ENCODE results near the gene MAP4K2.
"Not testable (repeated sequence)": the region's sequence is repeated elsewhere in the genome, so short reads cannot be mapped to it uniquely, and the experiment has no call there.

The MAP4K2 gene

DNA sequence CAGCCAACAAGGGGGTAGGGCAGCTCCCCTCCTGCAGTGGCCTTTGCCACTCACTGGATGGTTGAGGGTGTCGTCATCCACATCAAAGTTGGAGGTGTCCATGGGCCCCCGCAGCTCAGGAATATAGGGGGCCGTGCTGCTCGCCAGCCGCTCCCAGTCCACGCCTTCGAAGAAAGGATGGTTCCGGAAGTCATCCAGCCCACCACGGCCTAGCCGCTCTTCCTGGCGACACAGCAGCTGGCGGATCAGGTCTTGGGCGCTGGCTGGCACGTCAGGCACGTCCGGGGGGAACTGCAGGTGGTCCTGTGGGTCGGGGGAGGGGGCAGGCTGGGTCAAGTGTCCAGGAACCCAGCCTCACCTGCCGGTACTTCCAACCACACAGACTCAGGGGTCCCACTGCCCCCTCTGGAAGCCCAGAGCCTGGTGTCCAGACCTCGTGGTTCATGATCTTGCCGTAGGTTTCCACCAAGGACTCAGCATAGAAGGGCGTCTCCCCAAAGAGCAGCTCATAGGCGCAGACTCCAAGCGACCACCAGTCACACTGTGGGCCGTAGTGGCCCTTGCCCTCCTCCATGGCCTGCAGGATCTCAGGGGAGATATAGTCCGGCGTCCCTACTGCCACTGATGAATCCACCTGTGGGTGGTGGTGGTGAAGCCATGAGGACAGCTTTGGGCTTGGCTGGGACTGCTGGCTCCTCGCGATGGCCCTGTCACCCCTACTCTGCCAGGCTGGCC is 35.8 kb upstream of the MAP4K2 start:
- no peak for DNase-seq (ENCODE audit: low read depth in 2 of 2)

DNA sequence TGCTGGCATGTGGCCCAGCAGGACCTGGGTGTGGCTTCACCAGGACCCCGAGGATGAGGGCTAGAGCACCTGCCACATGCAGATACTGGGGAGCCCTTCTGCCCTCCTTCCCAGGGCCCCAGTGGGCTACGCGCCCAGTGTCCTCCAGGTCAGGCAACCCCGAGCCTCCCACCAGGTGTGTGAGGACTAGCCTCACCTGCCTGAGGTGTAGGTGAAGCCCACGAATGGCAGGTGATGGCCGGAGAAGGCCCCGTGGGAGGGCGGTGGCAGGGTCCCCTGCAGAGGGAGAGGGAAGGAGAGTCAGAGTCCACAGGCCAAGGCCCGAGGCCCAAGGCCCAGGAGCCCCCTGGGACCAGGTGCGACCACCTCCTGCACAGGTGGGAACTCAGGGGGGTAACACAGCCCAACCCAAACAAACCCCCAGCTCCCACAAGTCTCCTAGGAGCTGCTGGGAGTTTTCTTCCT is 34.9 kb upstream of the MAP4K2 start:
- DNase-seq (ENCODE audit: low read depth in 2 of 2): no peak

DNA sequence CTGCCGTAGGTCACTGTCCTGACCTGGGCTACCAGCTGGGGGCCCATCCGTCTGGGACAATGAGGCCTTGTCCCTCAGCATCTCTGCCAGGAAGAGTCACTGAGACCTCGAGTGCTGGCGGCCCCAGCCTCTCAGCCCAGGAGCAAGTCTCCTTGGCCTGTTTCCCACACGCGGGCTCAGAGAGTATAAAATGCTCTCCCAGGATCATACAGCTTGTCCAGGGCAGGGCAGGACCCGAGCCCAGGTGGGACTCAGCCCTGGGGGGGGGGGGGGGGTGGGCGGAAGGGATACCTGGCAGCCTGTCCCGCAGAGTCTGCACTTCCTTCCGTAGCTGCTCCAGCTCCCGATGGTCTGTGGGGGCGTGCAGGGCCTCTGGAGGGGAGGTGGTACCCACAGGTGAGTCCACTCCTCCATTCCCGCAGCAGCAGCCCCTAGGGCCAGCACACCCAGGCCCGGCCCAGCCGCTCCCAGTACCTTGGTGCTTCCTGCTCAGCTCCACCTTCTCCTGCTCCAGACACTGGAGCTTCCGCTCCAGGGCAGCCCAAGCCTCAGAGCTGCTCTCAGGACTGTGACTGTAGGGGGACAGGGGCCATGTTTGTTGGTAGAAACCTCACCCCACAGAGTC is 33.5 kb upstream of the MAP4K2 start:
- no peak for DNase-seq (ENCODE audit: low read depth in 2 of 2)

DNA sequence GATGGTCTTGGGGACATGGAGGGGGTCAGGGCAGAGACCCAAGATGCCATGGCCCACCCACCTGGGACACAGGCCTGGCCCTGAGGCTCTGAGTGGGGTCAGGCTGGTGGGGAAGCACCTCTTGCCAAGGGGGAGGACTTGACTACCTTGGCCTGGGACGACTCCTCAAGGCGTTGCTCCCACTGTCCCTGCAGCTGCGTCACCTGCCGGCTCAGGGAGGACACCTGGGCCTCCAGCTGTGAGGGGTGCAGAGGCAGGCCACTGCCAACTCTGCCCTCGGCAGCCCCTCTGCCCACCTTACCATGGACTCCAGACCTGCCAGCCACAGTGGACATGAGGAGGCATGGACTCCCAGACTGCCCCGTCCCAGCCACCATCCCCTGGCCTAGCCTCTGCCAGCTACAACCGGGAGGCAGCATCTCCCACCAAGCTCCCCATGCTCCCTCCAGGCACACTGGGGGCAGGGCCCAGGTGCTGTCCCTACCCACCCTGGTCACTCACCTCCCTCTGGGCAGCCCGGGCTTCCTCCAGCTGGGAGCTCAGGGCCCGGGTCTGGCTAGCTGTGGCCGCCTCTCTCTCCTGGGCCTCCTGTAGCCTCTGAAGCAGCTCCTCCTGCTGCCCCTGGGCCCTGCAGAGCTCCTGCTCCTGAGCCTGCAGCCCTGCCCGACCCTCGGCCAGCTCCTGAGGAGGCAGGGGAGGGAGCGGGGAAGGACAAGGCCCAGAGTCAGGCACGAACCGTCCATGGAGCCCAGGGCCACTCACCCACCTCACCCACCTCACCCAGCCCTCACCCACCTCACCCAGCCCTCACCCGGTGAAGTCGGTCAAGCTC is 32.8 kb upstream of the MAP4K2 start:
- DNase-seq (ENCODE audit: low read depth in 2 of 2): no peak

DNA sequence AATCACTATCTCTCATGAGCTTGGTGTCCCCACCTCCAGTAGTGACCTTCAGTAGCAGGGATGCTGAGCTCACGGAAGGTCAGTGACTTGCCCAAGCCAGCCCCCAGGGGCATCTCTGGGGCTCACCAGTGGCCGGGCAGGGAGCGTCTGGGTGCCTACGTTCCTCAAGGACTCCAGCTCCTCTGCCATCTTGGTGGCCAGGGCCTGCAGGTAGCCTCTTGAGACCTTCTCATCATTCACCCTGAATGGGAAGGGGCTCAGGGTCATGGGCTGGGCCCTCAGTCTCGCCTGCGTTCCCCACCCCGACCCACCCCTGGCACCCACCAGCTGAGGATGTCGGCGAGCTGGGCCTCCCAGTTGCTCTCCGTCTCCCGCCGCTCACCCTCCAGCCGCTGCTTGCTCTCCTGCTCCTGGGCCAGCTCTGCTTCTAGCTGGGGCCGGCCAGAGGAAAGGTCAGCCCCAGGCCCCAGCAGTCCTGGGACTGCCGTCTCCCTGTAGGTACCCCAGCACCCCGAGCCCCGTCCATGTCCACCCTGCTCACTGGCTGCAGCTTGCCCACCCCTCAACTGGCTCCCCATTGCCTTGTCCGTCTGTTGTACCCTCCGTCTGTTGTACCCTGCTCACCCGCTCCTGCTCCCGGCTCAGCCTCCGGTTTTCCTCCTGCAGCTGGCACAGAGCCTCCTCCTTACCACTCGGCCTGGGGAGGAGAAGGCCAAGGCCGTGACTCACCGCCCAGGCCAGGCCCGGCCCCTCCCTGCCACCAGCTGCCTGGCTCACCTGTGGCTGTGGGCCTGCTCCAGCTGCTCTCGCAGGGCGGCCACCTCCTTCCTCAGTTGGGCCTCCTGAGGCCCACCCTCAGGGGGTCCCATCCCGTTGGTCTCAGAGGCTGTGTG is 32.0 kb upstream of the MAP4K2 start:
- DNase-seq (ENCODE audit: low read depth in 2 of 2): no peak

DNA sequence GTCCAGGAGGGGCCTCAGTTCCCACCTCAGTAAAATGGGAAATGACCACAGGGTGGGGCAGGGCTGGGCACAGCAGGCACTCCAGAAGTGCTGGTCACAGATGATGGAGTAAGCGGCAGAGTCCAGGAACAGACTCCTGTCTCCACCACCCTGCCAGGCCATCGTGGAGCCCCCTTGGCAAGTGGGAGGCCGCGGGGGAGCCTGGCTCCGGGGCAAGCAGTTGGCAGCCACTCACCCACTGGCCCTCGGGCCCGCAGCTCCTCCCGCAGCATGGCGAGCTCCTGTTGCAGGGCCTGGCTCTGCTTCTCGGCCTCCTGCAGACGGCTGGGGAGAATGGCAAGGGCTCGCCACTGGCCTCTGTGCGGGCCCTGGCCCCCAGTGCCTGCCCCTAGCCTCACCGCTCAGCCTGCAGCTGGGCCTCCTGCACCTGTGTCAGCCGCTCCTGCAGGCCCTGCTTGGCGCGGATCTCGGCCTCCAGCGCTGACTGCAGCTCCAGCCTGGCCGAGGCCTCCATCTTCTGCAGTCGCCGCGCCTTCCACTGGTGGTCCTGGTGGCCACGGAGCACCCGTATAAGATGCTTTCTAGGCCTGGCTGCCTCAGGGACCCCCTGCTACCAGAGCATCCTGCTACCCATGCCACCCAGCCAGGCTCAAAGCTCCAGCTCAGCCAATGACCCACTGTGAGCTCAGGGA is 31.2 kb upstream of the MAP4K2 start:
- DNase-seq (ENCODE audit: low read depth in 2 of 2): no peak

DNA sequence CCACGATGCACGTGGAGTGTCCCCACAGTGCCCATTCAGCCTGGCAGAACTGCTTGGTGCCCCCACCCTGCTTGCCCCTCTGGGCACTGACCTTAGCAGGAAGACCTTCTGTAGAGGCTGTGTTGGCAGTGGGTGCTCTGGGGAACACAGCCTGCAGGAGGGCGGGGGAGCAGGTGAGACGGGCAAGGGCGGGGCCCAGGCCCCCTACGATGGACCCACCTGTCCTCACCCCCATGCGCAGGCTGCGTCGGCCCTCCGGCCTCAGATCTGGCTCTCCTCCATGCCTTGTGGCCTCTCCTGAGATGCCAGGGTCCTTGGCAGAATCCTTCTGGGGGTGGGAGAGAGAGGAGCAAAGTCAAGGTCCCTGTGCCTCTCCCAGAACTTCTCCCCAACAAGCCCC is 30.5 kb upstream of the MAP4K2 start:
- no peak for DNase-seq (ENCODE audit: low read depth in 2 of 2)

DNA sequence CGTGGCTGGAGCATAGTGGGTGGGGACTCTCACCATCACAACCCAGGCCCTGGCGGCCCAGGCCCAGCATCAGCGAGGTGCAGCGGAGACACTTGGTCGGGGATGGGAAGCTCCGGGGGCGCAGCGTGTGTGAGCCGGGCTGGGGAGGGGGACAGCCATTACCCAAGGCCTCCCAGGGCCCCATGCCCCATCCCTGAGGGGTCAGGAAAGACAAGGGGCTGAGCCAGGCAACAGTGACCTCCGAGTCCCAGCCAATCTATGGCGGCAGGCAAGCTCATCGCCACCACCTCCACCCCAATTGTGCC is 30.1 kb upstream of the MAP4K2 start:
- DNase-seq (ENCODE audit: low read depth in 2 of 2): no peak

DNA sequence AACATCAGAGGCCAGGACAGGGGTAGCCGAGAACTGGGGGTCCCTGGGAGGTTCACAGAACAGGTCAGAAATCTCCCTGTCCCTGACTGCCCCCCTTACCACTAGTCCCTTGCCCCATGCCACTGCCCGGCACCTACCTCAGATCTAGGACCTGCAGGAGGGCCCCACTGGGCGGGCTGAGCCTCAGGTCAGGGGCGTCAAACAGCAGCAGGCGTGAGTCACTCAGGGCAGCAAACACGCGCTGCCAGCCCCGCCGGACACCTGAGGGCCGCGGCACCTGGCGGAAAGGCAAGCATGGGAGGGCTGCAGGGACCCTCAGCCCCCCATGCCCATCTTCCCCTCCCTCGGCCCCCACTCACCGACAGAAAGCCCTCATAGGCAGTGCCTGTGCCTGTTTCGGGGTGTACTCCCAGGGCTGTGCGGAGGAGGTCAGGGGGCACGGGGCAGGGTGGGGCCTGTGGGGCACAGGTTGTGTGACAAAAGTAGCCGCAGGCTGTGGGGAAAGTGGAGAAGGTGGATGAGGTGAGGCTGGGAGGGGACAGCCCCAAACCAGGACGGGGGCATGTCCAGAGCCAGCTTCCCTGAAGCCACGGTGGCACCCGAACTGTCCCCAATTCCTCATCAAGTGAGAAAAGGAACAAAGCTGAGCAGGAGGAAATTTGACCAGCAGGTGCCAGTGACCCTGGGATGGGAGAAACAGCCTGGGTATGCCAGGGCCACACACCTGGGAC is 29.6 kb upstream of the MAP4K2 start:
- DNase-seq (ENCODE audit: low read depth in 2 of 2): no peak

DNA sequence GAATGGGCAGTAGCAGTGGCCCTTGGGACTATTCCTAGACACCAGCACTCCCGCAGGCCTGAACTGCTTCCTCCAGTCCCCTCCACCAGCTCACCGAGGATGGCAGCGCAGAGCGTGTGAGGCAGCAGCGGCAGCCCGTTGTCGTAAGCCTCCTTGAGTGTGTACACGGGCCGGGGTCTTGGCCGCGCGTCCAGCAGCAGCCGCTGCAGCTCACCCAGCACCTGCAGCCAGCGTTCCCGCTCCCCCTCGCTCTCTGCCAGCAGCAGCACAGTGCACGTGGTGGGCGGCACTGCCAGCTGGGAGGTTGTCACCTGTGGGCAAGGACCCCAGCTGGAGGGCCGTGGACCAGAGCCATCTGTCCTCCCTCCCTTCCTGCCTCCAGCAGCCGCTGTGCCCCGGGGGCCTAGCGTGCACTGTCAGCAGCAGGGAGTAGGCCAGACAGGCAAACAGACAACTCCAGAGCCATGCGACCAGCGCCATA is 28.4 kb upstream of the MAP4K2 start:
- no peak for DNase-seq (ENCODE audit: low read depth in 2 of 2)

DNA sequence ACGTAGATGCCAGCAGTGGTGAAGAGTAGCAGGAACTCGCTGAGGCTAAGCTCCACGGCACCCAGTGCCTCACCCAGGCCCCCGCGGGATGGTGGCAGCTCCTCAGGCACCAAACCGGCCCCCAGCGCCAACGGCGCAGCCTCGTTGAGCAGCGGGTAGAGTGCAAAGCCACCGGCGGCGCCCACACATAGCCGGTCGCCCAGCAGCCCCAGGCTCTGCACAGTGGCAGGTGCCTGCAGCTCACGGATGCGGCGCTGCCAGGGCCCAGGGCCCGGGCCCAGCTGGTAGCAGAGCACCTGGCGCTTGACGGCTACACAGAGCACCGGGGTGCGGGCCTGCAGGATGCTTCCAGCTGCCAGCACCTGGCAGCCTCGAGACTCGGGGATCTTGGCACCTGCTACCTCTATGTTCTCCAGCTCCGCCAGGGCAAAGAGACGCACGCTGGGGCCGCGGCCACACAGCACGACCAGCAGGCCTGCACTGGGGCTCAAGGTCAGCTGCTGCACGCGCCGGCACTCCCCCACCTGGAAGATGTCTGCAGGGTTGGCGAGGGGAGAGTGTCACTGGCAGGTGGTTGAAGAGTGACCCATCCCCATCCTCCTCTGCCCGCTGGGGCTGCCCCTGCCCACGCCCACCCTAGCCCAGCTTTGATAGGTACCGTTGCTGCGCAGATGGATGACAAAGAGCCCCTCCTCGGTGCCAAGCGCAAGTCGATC is 26.7 kb upstream of the MAP4K2 start:
- no peak for DNase-seq (ENCODE audit: low read depth in 2 of 2)

DNA sequence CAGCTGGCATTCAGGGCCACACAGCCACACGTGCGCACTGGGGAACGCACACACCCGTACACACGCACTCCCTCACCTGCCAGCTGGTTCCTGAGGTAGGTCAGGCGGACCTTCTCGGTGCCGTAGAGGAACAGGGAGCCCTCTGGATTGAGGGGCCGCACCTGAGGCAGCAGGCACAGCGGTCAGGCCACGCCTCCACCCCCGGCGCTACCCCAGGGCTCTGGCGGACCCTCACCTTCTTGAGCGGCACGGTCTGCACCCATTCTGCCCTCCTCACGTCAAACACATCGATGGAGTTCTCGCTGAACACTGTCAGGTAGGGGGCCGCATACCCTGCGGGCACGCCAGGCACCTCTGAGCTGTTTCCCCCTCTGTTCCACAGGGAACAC is 24.4 kb upstream of the MAP4K2 start:
- no peak for DNase-seq (ENCODE audit: low read depth in 2 of 2)

DNA sequence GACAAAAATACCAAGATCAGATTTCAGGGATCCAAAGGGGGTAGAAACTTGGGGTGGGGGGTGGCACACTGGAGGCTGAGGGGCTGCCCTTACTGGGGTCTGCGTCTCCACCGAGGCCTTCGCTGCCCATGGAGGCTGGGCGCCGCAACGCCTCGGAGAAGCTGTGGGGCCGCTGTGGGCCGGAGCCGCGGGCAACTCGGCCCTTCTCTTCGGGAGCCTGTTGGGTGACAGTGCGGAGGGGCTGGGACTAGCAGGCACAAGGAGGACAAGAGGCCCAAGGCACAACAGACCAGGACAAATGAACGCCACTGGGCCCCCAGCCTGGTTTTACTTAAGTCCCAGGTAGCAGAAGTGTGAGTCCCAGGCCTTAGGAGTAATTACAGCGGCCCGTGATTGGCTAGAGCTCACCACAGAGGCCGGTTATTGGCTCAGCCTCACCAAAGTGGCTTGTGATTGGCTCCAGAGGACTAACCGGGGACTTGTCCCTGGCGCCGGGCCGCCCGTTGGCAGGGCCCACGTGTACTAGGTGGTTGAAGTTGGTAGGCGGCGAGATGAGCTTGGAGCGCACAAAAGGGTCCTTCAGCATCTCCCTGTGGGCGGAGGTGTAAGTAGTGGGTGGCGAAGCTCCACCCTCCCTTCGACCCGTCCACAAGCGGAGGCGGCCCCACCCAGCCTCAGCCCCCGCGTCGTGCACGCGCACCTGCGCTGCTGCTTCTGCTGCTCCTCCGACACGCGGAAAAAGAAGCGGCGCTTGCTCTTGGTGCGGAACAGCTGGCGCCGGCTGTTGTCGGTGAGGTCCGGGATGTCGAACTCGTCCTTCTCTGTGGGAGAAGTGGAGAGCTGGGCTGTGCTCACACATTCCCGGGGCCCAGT is 23.8 kb upstream of the MAP4K2 start:
- no peak for DNase-seq (ENCODE audit: low read depth in 2 of 2)

DNA sequence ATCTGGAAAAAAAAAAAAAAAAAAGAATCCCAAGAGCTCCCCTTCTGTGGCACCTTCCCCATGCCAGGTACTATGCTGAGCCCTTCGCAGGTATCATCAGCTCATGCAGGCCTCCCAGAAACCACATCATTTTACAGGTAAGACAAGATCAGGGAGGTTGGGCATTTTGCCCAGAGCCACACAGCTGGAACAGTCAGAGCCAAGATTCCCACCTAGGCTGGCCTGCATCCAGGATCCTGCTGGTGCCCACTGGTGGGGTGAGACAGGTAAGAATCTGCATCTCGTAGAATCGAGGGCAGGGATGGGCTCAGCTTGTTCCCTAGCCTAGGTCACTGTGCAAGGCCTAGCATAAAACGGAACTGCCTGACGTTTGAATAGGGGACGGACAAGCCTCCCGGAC is 23.0 kb upstream of the MAP4K2 start:
- no peak for DNase-seq (ENCODE audit: low read depth in 2 of 2)

DNA sequence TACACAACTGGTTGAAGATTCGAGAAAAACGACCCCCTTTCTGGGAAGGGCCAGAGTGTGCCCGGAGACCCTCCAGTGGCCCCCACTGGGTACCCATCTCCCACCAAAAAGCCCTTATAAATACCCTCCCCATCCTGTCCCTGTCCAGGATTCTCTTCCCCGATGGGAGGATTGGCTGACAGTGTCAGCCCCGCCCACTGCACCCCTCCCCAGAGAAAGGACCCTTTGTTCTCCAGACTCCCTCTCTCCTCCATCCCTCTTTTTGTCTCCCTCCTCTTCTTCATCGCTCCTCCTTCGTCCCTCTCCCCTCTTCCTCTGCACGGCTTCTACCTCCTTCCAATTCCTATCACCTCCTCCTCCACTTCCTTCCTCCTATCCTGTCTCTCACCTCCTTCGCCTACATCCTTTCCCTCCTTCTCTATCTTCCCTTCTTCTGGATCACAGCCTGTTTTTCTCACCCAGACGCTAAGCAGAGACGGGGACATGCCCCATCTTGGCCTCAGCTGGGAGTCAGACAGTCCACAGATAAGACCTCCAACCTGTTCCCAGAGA is 20.6 kb upstream of the MAP4K2 start:
- DNase-seq (ENCODE audit: low read depth in 2 of 2): no peak

DNA sequence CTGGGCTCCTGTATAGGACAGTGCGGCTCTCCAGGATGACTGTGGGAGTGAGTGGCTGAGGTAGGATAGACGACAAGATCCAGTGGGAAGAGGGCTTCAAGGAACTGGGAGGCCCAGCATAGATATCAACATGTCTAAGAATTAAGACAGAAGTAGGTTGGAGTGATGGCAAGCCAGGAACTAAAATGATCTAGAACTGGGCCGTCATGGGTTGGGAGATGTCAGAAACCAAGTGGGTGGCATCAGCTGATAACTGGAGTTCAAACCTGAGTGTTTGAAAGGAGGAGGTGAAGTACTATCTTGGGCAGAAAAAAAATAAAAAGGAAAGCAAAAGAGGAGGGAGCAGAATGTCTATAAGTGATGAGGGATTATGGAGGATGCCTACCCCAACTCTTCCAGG is 14.5 kb upstream of the MAP4K2 start:
- DNase-seq (ENCODE audit: low read depth in 2 of 2): no peak

DNA sequence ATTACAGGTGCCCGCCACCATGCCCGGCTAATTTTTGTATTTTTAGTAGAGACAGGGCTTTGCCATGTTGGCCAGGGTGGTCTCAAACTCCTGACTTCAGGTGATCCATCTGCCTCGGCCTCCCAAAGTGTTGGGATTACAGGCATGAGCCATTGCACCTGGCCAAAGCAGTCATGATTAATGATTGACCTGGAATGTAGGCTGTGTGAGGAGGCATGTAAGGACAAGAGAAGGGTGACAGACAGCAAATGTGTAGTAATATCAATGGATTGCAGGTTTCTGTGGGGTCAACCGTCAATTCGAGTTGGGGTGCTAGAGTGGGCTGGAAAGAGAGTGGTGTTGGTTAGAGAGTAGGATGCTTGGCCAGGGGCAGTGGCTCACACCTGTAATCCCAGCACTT is 12.4 kb upstream of the MAP4K2 start:
- not testable (repeated sequence) for DNase-seq (ENCODE audit: low read depth in 2 of 2)

DNA sequence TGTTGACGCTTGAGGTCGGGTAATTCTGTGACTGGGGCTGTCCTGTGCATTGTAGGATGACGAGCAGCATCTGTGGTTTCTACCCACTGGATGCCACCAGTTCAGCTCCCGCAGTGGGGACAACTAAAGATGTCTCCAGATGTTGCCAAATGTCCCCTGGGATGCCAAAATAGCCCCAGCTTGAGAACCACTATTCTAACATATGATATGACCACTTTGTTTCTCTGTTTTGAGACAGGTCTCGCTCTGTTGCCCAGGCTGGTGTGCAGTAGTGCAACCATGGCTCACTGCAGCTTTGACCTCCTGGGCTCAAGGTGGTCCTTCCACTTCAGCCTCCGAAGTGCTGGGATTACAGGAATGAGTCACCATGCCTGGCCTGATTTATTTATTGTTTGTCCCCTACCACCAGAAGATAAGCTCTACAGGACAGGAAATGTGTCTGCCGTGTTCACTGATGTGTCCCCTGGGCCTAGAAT is 11.7 kb upstream of the MAP4K2 start:
- DNase-seq (ENCODE audit: low read depth in 2 of 2): no peak
